PC-3 (cell line): ENCODE results near the gene GDNF.

Experiments
- EZH2 ChIP-seq: fragments of 300-600 bp; sonication (generic); IDR thresholded peaks from one replicate; pipeline ENCODE4 v1.6.1; 2017; ENCODE audit warnings: antibody characterized with exemption, mild to moderate bottlenecking, low read length; ENCODE audit not compliant: unreplicated experiment
- EZH2phosphoT487 ChIP-seq: fragments of 300-600 bp; sonication (generic); IDR thresholded peaks from 2 replicates; pipeline ENCODE4 v1.6.1; 2018; ENCODE audit warnings: mild to moderate bottlenecking, antibody characterized with exemption, low read length, borderline replicate concordance
- TF ChIP-seq, protein P1 (sequence below): fragments of 300-600 bp; sonication (generic); conservative IDR thresholded peaks from 2 replicates; pipeline ENCODE4 v1.5.1; 2017; ENCODE audit warnings: antibody characterized with exemption, low read depth, mild to moderate bottlenecking, low read length

- TF ChIP-seq, protein P1, sequence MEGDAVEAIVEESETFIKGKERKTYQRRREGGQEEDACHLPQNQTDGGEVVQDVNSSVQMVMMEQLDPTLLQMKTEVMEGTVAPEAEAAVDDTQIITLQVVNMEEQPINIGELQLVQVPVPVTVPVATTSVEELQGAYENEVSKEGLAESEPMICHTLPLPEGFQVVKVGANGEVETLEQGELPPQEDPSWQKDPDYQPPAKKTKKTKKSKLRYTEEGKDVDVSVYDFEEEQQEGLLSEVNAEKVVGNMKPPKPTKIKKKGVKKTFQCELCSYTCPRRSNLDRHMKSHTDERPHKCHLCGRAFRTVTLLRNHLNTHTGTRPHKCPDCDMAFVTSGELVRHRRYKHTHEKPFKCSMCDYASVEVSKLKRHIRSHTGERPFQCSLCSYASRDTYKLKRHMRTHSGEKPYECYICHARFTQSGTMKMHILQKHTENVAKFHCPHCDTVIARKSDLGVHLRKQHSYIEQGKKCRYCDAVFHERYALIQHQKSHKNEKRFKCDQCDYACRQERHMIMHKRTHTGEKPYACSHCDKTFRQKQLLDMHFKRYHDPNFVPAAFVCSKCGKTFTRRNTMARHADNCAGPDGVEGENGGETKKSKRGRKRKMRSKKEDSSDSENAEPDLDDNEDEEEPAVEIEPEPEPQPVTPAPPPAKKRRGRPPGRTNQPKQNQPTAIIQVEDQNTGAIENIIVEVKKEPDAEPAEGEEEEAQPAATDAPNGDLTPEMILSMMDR: no peak
- TF ChIP-seq EZH2 (no peak), EZH2phosphoT487 (no peak)
Observed at GRCh38 chr5:37882636-37883035, 42.8 kb upstream of the GDNF start.
